Stimulated activated CD4-positive, alpha-beta T cell treated with anti-CD3 and anti-CD28 coated beads, Interleukin-1b, Interleukin-23, amount 100 ng/mL, for 24 hours (primary cell): ENCODE results near the gene MRPL42.
"Not testable (repeated sequence)": the region's sequence is repeated elsewhere in the genome, so short reads cannot be mapped to it uniquely, and the experiment has no call there.

Experiments
- DNase-seq, 4 experiments: peaks; one replicate each; pipeline ENCODE4 v3.0.0-alpha.2; 2020; ENCODE audit warnings: low read depth in 4 of 4, low spot score in 1 of 4

MRPL42 gene

DNA sequence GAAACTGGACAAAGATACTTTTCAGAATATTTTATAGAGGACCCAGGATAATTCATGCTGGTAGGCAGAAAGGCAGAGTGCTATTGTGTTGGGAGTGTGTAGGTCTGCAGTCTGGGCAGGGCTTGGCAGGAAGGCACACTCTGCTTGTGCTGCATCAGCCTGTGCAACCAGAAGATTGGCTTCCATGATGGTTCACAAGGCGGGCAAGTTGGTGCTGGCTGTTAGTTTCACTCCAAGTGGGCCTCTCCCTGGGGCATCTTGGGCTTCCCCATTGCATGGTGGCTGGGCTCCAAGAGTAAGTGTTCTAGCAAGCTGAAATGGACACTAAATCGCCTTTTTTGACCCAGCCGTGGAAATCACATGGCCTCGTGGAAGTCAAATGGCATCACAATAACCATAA lies 23.7 kb upstream of the MRPL42 start:
- DNase-seq: no peak

- DNase-seq: no peak
Measured at GRCh38 chr12:93447555-93448290, 19.6 kb upstream of the MRPL42 start.

DNA sequence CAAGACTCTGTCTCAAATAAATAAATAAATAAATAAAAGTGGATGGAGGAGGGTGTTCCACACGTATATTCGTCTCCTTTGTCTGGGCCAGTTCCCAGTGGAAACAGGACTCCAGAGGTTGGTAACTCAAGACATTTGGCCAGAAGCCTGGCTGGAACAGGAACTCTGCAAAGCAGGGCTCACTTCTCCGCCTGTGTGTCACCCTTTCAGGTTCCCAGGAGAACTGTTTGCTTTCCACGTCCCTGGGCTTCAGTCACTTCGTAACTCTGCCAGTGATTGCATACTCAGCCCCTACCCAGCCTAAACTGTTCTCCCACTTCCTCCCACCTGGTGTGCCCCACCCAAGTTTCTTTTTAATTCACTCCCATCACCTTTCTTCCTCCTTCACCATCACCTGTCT lies 18.5 kb upstream of the MRPL42 start:
- DNase-seq: no peak

- no peak for DNase-seq
Measured at GRCh38 chr12:93449277-93449676, 18.0 kb upstream of the MRPL42 start.

- no peak for DNase-seq
Measured at GRCh38 chr12:93451423-93452158, 15.7 kb upstream of the MRPL42 start.

DNA sequence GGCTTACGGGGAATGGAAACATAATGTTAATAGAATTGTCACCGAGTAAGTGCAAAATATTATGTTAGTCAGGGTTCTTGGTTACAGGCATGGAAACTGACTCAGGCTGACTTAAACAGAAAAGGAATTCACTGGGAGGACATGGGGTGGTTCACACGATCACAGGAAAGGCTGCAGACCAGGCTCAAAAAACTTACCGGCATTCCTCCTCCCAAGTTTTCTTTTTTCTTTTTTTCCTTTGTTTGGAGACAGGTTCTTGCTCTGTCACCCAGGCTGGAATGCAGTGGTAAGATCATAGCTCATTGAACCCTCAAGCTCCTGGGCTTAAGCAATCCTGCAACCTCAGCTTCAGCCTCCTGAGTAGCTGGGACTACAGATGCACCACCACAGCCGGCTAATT lies 13.7 kb upstream of the MRPL42 start:
- DNase-seq: no peak

DNA sequence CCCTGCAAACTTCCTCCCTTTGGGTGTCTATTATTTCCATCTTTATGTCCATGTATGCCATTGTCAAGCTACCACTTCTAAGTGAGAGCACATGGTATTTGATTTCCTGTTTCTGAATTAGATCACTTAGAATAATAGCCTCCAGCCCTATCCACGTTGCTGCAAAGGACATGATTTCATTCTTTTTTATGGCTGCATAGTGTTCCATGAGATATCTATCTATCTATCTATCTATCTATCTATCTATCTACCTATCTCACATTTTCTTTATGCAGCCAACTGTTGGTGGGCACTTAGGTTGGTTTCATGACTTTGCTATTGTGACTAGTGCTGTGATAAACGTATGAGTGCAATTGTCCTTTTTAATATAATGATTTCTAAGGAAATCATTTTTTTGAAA lies 11.2 kb upstream of the MRPL42 start:
- no peak for DNase-seq

DNA sequence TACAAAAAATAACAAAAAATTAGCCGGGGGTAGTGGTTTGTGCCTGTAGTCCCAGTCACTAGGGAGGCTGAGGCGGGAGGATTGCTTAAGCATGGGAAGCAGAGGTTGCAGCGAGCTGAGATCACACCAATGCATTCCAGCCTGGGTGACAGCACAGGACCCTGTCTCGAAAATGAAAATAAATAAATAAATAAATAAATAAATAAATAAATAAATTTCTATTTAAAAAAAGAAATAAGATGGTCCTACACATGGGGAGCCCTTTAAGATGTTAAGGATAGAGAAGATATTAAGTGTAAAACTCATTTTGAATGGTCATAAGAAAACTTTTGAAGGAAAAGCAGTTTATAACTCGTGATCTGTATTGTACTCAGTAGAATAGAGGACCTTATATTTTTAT lies 8.2 kb upstream of the MRPL42 start:
- DNase-seq: no peak

DNA sequence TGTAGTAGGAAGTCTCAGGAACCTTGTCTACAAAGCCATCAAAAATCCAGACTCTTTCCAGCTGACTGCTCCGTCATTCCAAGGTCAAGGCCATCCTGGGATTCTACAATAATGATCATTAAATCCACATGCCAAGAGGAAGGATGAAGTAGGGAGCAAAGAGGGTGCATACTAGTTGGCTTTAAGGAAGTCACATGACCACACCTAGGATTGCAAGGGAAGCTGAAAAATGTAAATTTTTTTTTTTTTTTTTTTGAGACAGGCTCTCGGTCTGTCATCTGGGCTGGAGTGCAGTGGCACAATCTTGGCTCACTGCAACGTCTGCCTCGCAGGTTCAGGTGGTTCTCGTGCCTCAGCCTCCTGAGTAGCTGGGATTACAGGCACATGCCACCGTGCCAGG lies 7.3 kb upstream of the MRPL42 start:
- no peak for DNase-seq

- no peak for DNase-seq
Measured at GRCh38 chr12:93460902-93461301, 6.4 kb upstream of the MRPL42 start.

- DNase-seq: no peak
Measured at GRCh38 chr12:93461503-93461902, 5.8 kb upstream of the MRPL42 start.

- no peak for DNase-seq
Measured at GRCh38 chr12:93465841-93466240, 1.5 kb upstream of the MRPL42 start.

- no peak for DNase-seq
Measured at GRCh38 chr12:93466625-93467350, 526 bp upstream of the MRPL42 start.

DNA sequence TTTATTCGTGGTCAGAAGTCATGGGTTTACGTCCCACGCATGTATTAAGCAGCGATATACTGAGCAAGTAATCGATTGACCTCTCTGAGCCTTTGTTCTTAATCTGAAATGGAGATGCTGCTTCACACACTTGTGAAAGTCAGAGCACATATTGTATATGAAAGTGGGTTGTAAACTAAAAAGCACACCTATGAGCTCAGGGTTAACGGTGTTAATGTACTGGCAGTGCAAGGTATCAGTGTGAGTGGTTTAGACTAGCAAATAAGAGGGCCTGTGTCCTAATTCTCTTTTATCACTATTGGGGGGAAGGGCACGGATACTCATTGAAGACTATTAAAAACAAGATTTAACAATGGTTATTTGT lies 676 bp downstream of the MRPL42 start:
- no peak for DNase-seq

- DNase-seq: no peak
Measured at GRCh38 chr12:93469386-93469785, 2.1 kb downstream of the MRPL42 start.

DNA sequence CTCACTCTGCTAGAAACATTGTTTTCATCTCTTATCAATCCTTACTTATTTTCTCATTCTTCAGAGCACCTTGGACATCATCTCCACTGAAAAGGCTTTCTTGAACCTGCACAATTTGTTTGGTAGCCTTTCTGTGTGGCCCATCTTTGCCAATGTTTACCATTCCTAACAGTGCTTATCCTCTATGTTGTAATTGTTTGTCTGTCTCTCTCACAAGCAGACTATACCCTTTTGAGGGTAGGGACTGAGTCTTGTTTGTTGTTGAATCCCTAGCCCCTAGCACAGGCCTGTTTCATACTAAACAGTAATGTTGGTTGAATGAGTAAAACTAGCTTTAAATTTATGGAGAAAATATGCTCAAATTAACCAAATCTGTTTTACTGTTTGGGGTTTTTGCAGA lies 9.2 kb downstream of the MRPL42 start:
- DNase-seq: no peak

- DNase-seq: no peak
Measured at GRCh38 chr12:93482721-93483120, 15.4 kb downstream of the MRPL42 start.

DNA sequence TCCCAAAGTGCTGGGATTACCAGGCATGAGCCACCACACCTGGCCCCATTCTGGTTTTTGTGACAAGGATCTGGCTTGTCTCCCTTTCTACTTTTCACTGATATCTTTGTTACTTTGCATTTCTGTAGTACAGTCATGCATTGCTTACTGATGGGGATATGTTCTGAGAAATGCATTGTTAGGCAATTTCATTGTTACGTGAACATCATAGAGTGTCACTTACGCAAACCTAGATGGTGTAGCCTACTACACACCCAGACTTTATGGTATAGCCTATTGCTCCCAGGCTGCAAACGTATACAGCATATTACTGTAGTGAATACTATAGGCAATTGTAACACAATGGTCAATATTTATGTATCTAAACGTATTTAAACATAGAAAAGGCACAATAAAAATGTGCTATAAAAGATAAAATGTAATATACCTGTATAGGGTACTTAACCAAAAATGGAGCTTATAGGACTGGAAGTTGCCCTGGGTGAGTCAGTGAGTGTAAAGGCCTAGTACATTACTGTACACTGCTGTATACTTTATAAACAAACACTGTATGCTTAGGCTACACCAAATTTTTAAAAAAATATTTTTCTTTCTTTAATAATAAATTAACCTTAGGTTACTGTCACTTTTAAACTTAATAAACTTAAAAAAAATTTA lies 16.0 kb downstream of the MRPL42 start:
- DNase-seq: no peak

GRCh38 chr12:93484315-93484981 lies 17.1 kb downstream of the MRPL42 start:
- DNase-seq: no peak

DNA sequence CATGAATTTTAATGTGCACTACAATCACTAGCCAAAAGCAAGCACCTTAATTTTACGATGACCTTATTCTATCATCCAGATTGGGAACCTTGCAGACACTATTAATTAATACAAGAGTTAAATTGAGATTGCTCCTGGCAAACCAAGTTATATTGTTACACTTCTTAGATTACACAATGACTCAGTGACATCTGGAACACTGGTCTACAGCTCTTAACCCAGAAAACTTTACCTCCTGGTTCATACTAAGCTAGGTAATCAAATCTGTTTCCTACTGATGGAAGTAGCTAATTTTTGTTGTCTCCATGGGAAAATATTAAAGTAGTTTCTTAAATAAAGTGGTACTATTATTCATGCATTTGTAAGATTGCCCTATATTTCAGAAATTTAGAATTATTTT lies 25.5 kb downstream of the MRPL42 start:
- DNase-seq: not testable (repeated sequence)

DNA sequence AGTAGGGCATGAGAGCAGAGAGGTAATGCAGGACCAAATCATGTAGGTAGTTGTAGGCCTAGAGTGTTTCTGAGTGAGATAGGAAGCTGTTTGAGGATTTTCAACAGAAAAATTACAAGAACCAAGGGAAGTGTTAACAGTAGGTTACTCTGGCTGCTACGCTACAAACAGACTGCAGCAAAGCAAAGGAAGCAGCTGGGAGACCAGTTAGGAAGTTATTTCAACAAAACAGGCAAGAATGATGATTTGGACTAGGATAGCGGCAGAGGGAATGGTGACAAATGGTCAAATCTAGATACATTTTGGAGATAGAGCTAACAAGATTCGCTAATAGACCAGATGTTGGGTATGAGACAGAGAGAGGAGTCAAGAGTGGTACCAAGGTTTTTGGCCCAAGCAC lies 26.8 kb downstream of the MRPL42 start:
- DNase-seq: no peak
